ENCODE results near the gene KIAA1217. TPM values are rescaled to one million over a fixed set of nuclear protein-coding genes. Genes with fewer than 3 reads are reported as not detected.
"Not testable (repeated sequence)": the region's sequence is repeated elsewhere in the genome, so short reads cannot be mapped to it uniquely, and the experiment has no call there.

Gene KIAA1217
- polyA plus RNA-seq, 3 donors, result 73.9 to 84.0 (median 74.2) TPM

GRCh38 chr10:24432478-24433416 lies 223.8 kb downstream of the KIAA1217 start:
- no peak for DNase-seq (ENCODE audit: low read depth in 3 of 3, low spot score in 2 of 3)

- DNase-seq (ENCODE audit: low read depth in 3 of 3, low spot score in 2 of 3), result no peak
Observed at GRCh38 chr10:24433705-24434104, 224.8 kb downstream of the KIAA1217 start.

DNA sequence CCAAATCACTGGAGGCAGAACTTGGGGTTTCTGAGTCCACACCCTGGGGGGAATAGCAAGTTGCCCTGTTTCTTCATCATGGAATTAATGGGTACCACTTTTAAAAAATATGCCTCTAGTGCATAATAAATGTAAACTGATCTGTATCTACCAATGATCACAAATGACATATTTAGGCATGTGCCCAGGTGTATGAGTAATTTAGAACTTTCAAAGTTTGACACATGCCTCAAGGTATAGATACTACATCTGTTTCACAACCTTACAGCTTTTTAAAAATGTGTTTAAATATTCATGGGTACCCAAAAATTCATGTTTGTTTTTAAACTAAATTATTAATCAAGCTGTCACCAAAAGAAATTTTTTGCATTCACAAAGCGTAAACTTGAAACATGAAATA lies 226.0 kb downstream of the KIAA1217 start:
- DNase-seq (ENCODE audit: low read depth in 3 of 3, low spot score in 2 of 3), result no peak

DNA sequence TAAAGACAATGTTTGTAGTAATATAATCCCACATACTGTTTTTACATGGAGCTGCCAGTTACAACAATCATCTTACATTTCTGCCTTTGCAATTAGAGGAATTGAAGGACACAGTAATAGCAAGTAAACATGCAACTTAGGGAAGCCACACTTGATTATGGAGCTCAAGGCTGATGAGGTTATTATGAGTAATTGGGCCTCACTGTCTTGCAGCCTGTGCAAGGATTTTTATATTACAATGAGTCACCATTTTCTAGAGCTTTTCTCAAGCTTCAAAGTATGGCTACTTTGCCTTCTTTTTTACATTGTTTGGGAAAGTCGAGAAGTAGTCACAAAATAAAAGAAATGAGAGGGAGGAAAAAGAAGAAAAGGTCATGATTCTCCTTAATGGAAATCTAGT lies 226.4 kb downstream of the KIAA1217 start:
- DNase-seq (ENCODE audit: low read depth in 3 of 3, low spot score in 2 of 3), result no peak

GRCh38 chr10:24437302-24437701 lies 228.4 kb downstream of the KIAA1217 start:
- no peak for DNase-seq (ENCODE audit: low read depth in 3 of 3, low spot score in 2 of 3)

- DNase-seq (ENCODE audit: low read depth in 3 of 3, low spot score in 2 of 3), result no peak
Observed at GRCh38 chr10:24438800-24439199, 229.9 kb downstream of the KIAA1217 start.

- DNase-seq (ENCODE audit: low read depth in 3 of 3, low spot score in 2 of 3), result no peak
Observed at GRCh38 chr10:24439935-24440334, 231.0 kb downstream of the KIAA1217 start.

DNA sequence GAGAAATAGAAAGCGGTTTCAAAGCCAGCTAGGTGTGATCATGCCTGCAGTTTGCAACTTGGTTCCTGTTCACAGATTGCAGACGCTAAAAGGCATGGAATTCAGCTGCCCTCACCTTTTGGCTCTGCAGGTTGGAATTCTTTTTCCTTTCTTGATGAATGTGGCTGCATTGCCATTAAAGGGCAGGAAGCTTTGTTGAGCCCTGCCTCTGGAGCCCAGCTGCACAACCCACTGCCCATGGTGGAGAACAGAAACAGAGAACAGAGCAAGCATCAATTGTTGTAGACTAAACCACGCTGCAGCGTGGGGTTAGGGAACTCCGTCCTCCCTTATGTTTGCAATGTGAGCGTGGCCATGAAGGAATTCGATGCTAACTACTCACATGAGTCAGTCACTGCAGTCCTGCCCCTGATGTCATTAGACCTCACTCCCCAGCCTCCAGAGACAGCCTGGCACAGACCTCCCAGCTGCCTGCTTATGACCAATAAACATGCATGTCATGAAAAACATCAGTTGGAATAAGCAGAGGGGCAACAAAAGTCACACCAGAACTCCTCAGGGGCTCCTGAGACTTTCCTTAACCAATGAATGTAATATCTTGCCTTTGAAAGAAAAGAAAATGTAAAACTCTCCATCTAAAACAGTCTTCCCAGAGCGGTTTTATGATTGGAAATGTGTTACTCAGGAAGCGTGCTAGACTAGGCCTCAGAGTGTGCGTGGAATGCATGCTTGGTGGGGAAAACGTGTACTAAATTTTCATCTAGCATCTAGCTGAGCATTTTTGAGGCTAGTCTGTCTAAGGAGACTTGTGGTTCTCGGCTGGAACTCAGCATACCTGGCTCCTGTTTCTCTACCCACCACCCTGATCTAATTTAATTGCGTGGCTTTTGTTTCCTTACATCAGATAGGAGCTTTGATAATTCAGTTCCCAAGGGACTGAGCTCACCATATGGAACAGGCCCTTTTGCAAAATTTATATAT lies 232.2 kb downstream of the KIAA1217 start:
- no peak for DNase-seq (ENCODE audit: low read depth in 3 of 3, low spot score in 2 of 3)

GRCh38 chr10:24442234-24442633 lies 233.3 kb downstream of the KIAA1217 start:
- DNase-seq (ENCODE audit: low read depth in 3 of 3, low spot score in 2 of 3), result no peak

- not testable (repeated sequence) for DNase-seq (ENCODE audit: low read depth in 3 of 3, low spot score in 2 of 3)
Observed at GRCh38 chr10:24442641-24443174, 233.8 kb downstream of the KIAA1217 start.

GRCh38 chr10:24444337-24444736 lies 235.4 kb downstream of the KIAA1217 start:
- no peak for DNase-seq (ENCODE audit: low read depth in 3 of 3, low spot score in 2 of 3)

- DNase-seq (ENCODE audit: low read depth in 3 of 3, low spot score in 2 of 3), result not testable (repeated sequence)
Observed at GRCh38 chr10:24445958-24446357, 237.0 kb downstream of the KIAA1217 start.

DNA sequence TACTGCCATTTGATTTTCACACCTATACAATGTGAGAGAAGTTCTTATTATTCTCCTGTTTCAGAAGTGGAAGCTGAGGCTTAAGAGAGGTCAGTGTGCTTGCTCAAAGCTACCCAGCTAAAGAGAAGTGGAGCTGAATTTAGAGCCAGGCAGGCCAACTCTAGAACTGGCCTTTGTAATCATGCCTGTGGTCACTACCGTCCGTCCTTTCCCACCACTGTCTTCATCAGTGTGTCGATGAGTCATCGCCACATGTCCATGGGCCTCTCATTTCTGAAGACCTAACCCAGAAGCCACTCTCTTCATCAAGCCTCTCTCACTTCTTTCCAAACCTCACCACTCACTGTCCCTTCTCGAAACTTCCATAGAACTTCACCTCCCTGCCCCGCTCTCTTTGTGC lies 237.8 kb downstream of the KIAA1217 start:
- DNase-seq (ENCODE audit: low read depth in 3 of 3, low spot score in 2 of 3), result no peak

GRCh38 chr10:24448351-24448999 lies 239.5 kb downstream of the KIAA1217 start:
- DNase-seq (ENCODE audit: low read depth in 3 of 3, low spot score in 2 of 3), result no peak

DNA sequence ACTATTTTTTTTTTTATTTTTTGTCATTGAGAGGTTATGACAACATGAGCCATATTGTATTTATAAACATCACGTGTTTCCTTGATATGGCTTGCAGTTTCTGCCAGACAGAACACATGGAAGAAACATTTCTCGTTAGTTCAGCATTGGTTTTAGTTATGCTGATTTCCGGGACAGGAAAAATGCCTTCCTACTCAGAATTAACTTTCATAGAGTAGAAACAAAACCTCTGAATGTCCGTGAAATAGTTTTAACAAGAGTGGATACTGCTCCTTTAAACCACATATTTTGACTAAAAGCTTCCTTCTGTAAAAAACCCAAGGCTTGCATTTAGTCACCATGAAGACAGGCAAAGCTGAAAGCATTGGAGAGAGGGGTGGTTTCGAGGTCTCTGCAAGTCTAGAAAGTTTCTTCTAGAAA lies 240.4 kb downstream of the KIAA1217 start:
- no peak for DNase-seq (ENCODE audit: low read depth in 3 of 3, low spot score in 2 of 3)

- no peak for DNase-seq (ENCODE audit: low read depth in 3 of 3, low spot score in 2 of 3)
Observed at GRCh38 chr10:24449769-24450310, 240.9 kb downstream of the KIAA1217 start.

- DNase-seq (ENCODE audit: low read depth in 3 of 3, low spot score in 2 of 3), result no peak
Observed at GRCh38 chr10:24451325-24451820, 242.4 kb downstream of the KIAA1217 start.

- DNase-seq (ENCODE audit: low read depth in 3 of 3, low spot score in 2 of 3), result no peak
Observed at GRCh38 chr10:24452030-24452429, 243.1 kb downstream of the KIAA1217 start.

DNA sequence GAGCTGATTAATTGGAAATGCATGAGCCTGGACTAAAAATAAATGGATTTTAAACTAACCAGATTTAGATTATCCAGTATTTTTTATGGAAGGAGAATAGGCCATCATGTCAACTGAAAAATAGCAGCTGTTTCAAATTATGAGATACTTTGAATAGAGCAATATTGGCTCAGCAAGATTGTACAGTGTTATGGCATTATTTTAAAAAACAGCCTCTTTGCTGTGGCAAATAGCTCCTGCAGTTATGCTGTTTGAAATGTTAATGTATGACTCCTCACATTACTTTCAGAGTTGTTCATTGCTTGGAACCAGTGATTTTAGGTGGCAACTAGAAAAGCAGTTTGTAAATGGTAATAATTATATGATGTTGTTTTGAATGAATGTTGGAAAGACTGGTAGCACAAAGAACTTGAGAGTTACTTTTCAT lies 244.5 kb downstream of the KIAA1217 start:
- no peak for DNase-seq (ENCODE audit: low read depth in 3 of 3, low spot score in 2 of 3)

DNA sequence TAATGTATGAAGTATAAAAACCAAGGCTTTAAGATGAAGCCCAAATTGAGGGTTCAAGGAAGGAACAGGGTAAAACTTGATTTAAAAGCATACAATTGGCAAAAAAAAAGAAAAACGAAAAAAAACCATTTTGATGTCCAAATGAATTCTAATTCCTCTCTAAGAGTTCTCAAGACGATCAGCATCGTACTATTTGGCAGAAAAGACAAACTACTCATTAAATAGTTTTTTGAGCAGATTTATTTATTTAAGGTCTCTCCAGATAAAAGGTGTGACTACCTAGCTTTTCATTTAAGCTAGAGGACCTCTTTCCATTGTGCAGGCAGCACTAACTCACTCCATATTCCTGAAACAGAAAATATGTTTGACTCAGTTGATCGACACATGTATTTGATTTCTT lies 245.0 kb downstream of the KIAA1217 start:
- no peak for DNase-seq (ENCODE audit: low read depth in 3 of 3, low spot score in 2 of 3)
